NB4 (cell line): Measurements from ENCODE around the gene ABCA2.

Experiments
- MYC ChIP-seq: IDR thresholded peaks from 2 replicates; pipeline ENCODE4 v1.6.1; 2011; ENCODE audit warnings: low read depth, low read length
- POLR2A ChIP-seq: IDR thresholded peaks from 2 replicates; pipeline ENCODE4 v1.6.1; 2011; ENCODE audit warnings: mild to moderate bottlenecking; ENCODE audit not compliant: insufficient read length; ENCODE audit errors: extremely low read depth
- TF ChIP-seq, protein P1 (sequence below): IDR thresholded peaks from one replicate; pipeline ENCODE4 v1.5.1; 2012; ENCODE audit warnings: low read depth, low read length
- TF ChIP-seq, protein P2 (sequence below): IDR thresholded peaks from 2 replicates; pipeline ENCODE4 v1.6.1; 2011; ENCODE audit warnings: low read depth, low read length

DNA sequence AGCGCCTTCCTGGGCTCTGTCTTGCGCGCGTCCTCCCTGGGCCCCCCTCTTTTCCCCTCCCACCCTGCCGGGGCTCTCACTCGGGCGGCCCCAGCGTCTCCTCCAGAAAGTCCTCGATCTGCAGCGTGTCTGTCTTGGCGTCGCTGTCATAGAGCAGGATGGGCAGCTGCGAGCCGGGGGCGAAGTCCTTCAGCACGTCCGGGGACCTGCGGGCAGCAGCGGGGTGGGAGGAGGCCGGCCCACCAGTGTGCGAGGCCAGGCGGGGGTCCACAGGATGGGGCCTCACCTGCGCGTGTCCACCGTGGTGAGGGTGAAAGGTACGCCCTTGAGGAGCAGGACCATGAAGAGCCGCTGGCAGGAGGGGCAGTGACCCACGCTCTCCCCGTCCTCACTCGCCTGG lies 32.7 kb downstream of the ABCA2 start:
- TF ChIP-seq, protein P1, sequence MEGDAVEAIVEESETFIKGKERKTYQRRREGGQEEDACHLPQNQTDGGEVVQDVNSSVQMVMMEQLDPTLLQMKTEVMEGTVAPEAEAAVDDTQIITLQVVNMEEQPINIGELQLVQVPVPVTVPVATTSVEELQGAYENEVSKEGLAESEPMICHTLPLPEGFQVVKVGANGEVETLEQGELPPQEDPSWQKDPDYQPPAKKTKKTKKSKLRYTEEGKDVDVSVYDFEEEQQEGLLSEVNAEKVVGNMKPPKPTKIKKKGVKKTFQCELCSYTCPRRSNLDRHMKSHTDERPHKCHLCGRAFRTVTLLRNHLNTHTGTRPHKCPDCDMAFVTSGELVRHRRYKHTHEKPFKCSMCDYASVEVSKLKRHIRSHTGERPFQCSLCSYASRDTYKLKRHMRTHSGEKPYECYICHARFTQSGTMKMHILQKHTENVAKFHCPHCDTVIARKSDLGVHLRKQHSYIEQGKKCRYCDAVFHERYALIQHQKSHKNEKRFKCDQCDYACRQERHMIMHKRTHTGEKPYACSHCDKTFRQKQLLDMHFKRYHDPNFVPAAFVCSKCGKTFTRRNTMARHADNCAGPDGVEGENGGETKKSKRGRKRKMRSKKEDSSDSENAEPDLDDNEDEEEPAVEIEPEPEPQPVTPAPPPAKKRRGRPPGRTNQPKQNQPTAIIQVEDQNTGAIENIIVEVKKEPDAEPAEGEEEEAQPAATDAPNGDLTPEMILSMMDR, result no peak
- TF ChIP-seq POLR2A (no peak), MYC (no peak)
- TF ChIP-seq, protein P2, sequence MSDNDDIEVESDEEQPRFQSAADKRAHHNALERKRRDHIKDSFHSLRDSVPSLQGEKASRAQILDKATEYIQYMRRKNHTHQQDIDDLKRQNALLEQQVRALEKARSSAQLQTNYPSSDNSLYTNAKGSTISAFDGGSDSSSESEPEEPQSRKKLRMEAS, result no peak
